Activated T-cell treated with anti-CD3 and anti-CD28 coated beads, Interleukin-2, amount 50 U/mL, for 48 hours (primary cell): Measurements from ENCODE around the gene RNF126.
"Not testable (repeated sequence)": the region's sequence is repeated elsewhere in the genome, so short reads cannot be mapped to it uniquely, and the experiment has no call there.

Experiments
- DNase-seq, 2 experiments: peaks; one replicate each; pipeline ENCODE4 v3.0.0-alpha.2; 2020

RNF126 gene

DNA sequence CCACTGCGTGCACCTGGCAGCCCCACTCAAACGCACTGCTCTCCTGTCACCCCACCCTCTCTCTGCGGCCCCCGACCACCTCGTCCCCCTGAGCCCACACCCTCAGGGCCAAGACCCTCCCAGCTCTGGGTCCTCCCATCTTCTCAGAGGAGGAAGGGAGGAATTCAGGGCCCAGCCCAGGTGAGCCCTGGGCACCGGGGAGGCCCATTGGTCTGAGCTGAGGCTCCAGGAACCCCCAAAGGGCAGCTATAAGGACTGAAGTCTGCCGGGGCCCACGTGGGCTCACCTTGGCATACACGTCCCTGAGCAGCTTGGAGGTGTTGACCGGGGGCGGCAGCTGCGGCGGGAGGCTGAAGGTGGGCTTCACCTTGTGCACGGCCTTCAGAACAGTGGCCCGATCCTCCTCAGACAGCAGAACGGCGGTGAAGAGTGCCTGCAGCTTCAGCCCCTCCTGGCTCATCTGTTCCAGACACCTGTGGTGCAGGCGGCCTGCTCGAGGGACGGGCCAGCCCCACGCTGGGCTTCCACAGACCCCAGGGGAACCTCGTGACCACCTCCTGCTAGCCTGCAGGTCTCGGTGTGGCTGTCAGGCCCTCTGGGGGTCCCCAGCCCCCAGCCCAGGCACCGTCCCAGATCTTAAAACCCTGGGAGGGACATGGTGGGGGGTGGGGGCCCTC lies 38.4 kb downstream of the RNF126 start:
- DNase-seq = no peak

DNA sequence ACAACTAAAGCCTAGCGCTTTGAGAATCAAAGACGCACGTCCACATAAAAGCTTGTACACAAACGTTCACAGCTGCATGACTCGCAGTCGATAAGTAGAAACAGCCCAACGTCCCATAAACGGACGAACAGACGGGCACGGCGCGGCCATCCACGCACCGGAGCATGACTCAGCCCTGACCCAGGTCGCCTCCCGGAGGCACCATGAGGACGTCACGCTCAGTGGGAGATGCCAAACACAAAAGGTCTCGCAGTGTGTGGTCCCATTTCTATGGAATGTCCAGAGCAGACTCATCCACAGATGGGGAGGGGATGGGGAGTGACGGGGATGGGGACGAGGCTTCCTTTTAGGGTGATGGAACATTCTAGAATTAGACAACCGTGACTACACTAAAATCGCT lies 39.0 kb downstream of the RNF126 start:
- no peak for DNase-seq

DNA sequence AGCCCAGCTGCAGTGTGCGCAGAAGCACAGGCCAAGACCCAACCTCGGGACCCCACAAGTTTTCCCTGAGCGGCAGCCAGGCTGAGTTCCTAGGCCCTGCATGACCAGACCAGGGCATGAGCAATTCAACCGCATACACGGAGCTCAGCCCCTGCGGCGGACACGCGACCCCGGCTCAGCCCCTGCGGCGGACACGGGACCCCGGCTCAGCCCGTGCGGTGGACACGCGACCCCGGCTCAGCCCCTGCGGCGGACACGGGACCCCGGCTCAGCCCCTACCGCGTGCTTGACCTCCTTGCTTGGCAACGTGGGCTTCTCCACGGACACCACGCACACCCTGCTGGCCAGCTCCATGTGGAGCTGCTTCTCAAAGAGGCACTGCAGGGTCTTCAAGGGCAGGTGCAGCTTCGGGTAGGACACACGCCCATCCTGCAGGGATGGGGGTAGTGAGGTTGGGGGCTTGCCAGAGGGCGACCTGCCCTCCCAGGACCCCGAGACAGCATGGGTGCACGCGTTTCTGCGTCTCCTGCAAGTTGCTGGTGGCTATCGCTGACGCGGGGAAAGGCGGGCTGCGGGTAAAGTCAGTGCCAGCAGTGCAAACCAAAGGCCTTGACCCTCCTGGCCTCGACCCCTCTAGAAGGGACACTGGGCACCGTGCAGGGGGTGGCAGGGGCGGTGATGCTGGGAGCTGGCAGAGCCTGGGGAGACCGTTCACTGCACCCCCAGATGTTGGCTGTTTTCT lies 39.7 kb downstream of the RNF126 start:
- DNase-seq = no peak

DNA sequence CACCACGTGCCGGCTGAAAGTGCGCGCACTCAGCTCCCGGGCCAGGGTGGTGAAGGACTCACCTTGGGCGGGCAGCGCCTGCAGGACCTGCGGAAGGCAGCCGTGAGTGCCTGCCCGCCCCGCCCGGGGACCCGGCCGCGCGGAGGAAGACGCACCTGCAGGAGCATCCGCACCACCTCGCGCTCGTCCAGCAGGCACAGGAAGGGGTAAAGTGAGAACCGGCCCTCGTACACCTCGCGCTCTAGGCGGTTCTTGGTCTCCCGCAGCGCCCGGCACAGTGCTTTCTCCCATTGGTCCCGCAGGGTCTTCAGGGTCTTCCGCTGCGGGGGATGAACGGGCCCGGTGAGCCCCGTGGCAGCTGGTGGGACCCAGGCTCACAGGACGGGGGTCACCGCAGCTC lies 40.3 kb downstream of the RNF126 start:
- no peak for DNase-seq

DNA sequence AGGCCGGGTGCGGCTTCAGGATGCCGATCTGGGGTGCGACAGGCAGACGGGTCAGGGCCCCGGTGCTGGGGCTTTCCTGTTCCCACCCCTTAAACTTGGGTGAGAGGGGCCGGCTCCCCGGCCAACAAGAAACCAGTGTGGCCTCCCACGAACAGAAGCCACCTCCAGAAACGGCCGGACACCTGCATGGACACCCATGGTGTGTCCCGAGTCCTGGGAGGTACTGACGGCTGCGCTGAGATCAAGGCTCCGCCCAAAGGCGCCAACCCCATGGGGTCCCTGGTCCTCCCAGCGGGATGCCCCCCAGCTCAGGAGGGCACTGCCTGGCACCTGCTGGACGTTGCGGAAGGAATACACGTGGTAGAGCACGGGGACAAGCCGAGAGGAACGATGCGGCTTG lies 41.2 kb downstream of the RNF126 start:
- DNase-seq = no peak

DNA sequence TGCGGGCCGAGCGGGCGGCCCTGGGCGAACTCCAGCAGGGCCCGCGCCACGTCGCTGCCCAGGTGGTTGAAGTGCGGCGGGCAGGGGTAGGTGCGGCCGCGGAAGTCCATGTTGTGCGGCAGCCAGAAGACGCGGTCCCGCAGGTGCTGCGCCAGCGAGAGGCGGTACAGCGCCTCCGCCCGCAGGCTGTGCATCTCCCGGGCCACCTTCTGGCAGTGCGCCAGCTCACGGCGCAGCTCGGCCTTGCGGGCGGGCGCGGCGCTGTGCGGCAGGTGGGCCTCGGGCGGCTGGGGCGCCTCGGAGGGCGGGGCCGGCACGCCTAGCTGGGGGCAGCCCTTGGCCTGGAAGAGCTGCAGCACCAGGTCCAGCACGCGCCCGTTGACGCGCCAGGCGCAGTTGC lies 41.8 kb downstream of the RNF126 start:
- not testable (repeated sequence) for DNase-seq

DNA sequence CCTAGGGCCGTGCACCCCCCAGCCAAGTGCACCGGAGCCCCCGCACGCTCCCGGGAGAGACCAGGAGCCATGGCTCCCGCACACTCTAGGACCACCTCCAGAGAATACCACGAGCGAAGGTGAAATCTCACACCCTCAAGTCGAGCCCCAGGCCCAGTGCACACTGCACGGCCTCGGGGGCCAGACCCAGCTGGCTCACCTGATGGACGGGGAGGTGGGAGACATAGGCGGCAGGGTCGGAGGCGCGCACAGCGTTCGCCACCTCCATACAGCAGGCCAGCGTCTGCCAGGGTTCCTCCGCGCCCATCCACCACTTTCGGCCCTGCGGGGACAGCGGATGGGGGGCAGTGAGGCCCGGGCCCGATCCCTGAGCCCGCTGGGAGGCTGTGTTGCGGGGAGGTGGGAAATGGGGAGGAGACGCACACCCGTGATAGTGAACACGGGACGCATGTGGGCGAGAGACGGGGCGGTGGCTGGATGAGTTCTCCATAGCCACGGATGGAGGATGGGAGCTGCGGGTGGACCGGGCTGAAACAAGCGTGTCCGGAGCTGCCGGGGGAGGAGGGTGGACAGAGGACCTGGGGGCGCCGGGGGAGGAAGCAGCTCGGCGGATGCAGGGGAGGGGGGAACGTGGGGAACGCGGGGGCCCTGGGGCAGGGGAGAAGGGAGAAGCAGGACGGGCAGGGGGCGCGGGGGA lies 42.7 kb downstream of the RNF126 start:
- DNase-seq = no peak

DNA sequence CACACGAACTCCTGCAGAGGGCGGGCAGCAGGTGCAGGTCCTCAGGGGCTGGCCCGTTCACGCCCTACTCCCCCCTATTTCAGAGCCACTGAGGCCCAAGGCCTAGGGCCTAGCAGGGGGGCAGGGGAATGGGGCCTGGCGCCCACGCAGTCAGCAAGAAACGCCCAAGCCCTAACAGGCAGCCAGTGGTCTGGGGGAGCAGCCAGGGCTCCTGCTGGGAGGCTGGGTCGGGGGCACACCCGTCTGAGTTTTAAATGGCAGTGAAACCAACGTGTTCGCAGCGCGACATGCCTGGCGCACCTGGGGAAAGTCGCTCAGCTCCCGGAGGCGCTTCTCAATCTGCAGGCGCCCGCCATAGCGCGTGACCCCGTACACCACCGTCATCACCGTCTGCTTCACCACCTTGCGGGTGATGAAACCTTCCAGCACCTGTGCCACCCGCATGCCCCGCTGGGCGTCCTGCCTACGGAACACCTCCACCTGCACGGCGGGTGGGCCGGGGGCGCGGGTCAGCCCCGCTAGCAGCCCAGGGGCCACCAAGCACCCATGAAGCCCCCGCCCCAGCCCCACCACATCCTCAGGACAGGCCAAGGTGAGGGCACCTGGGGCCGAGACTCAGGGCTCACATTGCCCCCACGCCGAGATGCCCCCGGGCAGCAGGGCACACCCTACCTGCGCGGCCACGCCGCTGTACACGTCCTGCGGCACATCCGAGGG lies 43.6 kb downstream of the RNF126 start:
- no peak for DNase-seq

DNA sequence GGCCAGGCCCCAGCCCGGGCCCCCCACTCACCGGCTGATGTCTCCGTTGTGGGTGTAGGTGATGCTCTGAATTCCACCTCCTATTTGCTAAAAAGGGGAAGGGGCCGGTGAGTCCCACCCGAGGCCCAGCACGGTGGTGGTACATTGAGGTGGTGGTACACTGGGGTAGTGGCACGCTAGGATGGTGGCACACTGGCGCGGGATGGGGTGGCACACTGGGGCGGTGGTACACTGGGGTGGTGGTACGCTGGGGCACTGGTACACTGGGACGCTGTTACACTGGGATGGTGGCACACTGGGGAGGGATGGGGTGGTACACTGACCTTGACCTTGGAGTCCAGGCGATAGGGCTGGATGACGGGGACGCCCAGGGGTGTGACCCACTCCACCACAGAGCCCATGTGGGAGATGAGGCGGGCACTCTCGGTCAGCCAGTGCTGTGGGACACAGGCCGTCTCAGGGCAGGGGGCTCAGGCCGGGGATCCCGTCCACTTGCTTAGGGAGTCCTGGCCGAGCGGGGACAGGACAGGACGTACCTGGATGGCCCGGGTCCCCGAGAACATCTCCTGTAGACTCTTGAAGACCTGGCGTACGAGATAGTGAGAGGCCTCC lies 44.2 kb downstream of the RNF126 start:
- DNase-seq = no peak

DNA sequence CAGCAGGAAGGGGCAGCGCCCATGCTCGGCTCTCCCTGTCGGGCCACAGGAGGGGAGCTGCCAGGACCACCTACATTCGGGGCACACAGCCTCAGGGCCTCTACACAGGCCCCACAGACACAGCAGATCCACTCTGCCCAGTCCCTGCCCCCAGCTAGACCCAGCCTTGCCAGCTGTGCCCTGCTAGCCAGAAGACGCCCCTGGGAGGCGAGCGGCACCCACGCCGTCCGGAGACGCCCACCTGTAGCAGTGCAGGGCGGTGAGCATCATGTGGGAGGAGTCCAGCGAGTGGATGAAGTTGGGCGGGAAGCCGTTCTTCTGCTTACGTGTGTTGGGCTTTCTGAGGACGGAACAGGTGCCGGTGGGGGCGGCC lies 44.8 kb downstream of the RNF126 start:
- DNase-seq = no peak

DNA sequence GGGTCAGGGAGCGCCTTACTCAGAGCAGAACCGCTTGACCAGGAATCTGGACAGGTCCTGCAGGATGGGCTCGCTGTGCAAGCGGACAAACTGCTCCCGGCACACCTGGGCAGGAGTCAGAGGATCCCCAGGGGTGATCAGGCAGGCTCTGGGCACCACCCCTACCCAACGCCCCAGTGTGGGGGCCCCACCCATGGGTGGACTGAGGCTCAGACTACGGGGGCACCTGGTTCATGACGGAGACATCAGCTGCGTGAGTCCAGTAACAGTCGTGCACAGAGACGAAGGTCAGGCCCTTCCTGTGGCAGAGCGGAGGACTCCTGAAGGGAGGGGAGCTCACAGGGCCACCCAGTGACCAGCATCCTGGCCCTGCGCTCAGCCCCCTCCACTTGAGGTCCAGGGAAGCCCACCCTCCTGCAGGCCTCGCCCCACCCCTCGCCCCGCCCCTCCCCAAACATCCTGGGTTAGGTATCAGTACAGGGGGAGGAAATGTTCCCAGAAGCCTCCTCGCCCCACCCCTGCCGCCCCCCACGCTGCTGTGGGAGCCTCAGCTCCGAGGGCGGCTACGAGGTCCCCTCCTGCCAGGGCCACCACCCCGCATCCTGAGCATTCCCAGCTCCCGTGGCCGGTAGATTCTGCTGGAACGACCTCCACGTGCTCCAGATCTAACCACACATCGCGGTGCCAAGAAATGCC lies 45.3 kb downstream of the RNF126 start:
- DNase-seq = no peak

DNA sequence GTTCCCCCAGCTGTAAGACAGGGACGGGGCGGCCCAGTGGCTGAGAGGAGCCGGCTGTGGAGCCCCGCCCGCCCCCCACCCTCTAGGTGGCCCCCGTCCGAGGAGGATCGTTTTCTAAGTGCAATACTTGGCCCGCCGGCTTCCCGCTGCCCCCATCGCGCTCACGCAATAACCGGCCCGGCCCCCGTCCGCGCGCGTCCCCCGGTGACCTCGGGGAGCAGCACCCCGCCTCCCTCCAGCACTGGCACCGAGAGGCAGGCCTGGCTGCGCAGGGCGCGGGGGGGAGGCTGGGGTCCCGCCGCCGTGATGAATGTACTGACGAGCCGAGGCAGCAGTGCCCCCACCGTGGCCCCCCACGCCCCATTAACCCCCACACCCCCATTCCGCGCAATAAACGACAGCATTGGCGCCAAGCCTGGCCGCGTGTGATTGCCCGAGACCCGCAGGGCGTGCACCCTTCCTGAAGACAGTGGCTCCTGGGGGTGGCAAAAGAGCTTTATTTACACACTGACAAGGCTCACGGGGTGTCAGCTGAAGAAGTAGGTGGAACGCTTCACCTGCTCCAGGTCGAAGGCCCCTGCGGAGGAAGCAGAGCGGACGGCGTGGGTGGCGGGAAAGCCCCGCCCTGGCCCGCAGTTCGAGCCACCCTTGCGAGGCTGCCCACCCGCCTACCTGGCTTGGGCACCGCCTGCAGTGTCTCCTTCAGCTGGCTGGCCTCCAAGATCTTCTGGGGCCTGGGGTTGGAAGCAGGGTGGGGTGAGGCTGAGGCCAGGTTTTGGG lies 46.1 kb downstream of the RNF126 start:
- DNase-seq = no peak

DNA sequence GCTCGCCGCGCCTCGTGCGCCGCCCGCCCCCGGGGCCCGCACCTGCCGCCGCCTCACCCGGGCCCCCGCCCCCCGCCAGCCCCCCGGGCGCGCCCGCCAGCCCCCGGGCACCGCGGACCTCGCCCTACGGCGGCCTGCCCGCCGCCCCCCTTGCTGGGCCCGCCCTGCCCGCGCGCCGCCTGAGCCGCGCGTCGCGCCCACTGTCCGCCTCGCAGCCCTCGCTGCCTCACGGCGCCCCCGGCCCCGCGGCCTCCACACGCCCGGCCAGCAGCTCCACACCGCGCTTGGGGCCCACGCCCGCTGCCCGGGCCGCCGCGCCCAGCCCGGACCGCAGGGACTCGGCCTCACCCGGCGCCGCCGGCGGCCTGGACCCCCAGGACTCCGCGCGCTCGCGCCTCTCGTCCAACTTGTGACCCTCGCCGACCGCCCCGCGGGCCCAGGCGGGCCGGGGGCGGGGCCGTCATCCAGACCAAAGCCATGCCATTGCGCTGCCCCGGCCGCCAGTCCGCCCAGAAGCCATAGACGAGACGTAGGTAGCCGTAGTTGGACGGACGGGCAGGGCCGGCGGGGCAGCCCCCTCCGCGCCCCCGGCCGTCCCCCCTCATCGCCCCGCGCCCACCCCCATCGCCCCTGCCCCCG lies 46.8 kb downstream of the RNF126 start:
- DNase-seq = no peak

DNA sequence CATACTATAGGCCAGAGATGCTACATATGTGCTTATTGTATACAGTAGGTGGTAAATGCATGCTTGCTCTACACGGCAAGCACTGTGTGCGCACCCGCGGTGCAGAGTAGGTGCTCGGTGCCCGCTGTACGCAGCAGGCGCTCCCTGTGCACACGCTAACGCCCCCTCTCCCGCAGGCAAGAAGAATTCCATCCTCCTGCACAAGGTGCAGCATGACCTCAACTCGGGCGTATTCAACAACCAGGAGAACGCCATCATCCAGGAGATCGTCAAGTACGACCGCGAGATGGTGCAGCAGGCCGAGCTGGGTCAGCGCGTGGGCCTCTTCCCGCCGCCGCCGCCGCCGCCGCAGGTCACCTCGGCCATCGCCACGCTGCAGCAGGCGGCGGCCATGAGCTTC lies 47.4 kb downstream of the RNF126 start:
- no peak for DNase-seq

DNA sequence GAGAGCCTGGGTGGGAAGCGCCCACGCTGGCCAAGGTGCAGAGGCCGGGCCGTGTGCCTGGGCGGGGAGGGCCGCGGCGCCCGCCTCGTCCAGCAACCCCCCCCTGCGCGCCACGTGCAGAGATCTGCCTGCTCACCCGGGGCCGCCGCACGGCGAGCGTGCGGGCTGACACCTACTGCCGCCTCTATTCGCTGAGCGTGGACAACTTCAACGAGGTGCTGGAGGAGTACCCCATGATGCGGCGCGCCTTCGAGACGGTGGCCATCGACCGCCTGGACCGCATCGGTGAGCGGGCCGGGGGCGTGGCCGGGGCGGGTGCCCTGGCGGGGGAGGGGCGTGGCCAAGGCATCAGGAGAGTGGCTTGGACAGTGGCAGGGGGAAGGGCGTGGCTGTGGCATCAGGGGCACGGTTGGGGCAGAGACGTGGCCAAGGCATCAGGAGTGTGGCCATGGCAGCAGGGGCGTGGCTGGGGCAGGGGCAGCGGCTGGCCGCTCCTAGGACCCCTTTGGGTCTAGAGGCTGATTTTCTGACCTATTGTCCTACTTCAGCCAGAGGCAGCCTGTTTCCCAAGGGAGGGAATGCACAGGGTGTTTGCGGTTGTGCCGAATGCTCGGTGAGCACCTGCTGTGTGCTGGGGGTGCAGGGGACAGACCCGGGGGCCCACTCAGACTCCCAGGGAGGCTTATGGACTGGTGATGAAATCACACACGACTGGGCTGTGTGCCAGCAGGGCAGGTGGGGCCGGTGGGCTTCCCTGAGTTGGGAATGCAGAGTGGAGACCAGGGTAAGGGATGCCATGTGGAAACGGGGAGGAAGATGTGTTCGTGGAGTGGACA lies 49.1 kb downstream of the RNF126 start:
- no peak for DNase-seq

DNA sequence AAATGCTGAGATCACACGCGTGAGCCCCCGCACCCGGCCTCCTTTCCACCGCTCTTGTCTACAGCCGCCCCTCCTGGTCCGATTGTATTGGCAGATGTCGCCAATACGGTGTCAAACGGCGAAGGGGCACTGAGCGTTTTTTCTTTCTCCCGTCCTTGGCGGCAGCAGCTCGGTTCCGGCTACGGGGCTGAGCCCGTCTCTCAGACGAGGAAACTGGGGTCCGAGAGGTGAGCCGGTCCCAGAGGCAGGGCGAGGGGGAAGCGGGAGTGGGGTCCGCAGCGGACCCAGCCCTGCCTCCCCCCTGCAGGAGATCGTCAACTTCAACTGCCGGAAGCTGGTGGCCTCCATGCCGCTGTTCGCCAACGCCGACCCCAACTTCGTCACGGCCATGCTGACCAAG lies 50.1 kb downstream of the RNF126 start:
- no peak for DNase-seq

DNA sequence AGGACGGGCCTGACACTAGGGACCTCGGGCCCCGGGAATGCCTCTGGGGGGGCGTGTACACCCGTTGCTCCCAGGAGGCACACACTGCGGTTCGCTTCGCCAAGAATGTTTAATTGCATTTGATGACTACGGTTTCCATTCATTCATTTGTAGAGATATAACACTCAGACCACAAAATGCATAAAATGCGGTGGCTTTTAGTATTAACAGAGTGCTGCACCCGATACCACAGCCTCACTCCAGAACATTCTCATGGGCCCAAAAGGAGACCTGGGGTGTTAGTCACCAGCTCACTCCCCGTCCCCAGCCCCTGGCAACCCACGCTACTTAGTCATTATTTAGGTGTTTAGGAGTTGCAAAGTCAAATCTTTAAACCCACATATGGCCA lies 51.5 kb downstream of the RNF126 start:
- DNase-seq = peak; percentile 79 to 83

DNA sequence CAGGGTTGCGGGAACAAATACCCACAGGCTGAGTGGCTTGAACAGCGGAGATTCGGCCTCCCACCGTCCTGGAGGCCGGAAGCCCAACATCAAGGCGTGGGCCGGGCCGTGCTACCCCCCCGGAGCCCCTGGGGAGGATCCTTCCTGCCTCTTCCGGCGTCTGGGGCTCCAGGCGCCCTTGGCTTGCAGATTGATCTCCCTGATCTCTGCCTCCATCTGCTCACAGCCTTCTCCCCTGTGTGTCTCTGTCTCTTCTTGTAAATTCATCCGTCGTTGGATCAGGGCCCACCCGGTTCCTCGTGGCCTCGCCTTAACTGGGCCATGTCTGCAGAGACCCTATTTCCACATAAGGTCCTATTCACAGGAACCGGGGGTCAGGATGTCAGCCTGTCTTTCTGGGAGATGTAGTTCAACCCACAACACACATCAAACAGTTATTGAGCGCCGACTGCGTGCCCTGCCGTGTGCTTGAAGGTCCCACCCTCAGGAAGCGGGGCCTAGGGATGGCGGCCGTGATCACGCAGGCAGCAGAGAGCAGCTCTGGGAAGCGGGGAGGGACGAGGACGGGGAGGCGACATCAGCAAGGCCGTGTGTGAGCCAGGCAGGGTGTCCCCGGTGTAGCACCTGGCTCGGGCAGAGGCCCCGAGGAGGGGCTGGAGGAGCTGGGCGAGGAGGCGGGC lies 52.1 kb downstream of the RNF126 start:
- peak; percentile 75 to 77 for DNase-seq

DNA sequence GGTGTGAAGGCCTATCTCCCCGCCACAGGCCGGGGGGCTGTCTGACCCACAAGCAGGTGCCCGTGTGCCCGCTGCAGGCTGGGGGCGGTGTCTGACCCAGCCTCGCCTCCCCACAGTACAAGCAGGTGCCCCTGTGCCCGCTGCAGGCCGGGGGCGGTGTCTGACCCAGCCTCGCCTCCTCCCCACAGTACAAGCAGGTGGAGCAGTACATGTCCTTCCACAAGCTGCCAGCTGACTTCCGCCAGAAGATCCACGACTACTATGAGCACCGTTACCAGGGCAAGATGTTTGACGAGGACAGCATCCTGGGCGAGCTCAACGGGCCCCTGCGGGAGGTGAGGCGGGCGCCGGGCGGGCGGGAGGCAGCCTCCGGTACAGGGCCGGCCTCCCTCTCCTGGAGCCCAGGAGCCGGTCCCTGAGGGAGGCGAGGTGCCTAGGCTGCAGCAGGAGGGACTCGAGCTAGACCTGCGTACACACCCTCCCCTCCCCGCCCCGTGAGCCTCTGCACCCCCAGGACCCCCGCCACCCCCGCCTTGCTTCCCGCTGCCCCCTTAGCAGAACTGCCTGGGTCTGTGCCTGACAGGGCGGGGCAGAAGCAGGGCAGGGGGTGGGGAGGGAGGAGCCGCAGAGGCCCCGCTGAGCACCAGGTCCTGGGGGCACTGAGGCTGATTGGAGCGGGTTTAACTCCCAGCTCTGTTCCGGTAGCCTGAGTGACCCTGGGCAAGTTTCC lies 52.8 kb downstream of the RNF126 start:
- DNase-seq = peak; percentile 60 to 65
